Measurements from ENCODE around the gene BMP8B. TPM values are rescaled to one million over a fixed set of nuclear protein-coding genes. Genes with fewer than 3 reads are reported as not detected.

Gene BMP8B
- polyA plus RNA-seq, 3 donors, result 0.14 to 1.3 (median 0.24) TPM

- no peaks in the 10 kb centered on the region for H4K20me1 ChIP-seq (ENCODE audit: insufficient read depth, low read length)
- H3K27ac ChIP-seq (ENCODE audit: low read depth in 1 of 2, low read length in 2 of 2), result peak overlapping the region in 1 of 2 donors; percentile 82
- H3K4me3 ChIP-seq (replicated peaks in 1 of 3; ENCODE audit: low read depth in 2 of 3, low read length in 3 of 3), result peak overlapping the region in 1 of 3 experiments; percentile 54
- H3K9me3 ChIP-seq (replicated peaks in 1 of 2; ENCODE audit: control insufficient read depth in 1 of 2, insufficient read depth in 1 of 2, low read length in 2 of 2), result no peaks in the 10 kb centered on the region
- no peak overlapping the region for H3K4me3 Mint-ChIP-seq
- peaks cover 37% of the 10 kb centered on the region for H3K4me1 Mint-ChIP-seq
- no peak overlapping the region for H2AFZ ChIP-seq (ENCODE audit: insufficient read depth, low read depth, low read length, poor library complexity, severe bottlenecking)
- H3K27me3 ChIP-seq (ENCODE audit: control insufficient read depth in 2 of 2, insufficient read depth in 2 of 2, low read length in 2 of 2), result no peaks in the 10 kb centered on the region
- H3K9me3 Mint-ChIP-seq, result peaks cover 0 to 4% (median 2%) of the 10 kb centered on the region in 7 donors
- intact Hi-C loops (cut with micrococcal nuclease), result no loop called here
- H3K27me3 Mint-ChIP-seq (ENCODE audit: low read depth in 3 of 3), result peaks cover 0 to 2% (median 1%) of the 10 kb centered on the region in 3 donors
- TF ChIP-seq CTCF (IDR thresholded peaks at IDR 0.05), result no peak
- H3K36me3 Mint-ChIP-seq, result peaks cover 8 to 9% of the 10 kb centered on the region in 2 donors
- WGBS (ENCODE audit: insufficient coverage), result 81% methylated on average over 2 of the region's 6 CpGs
- peak in 1 of 3 donors; percentile 24 for DNase-seq
- peak overlapping the region in 4 of 7 donors; percentile 37 to 93 (median 64) for H3K27ac Mint-ChIP-seq
- H3K79me2 ChIP-seq (ENCODE audit: insufficient read depth, low read length), result no peaks in the 10 kb centered on the region
- H3K4me2 ChIP-seq (replicated peaks; ENCODE audit: extremely low read depth, low read length, poor library complexity, severe bottlenecking), result no peak overlapping the region
- H3K36me3 ChIP-seq (replicated peaks in 1 of 2; ENCODE audit: control insufficient read depth in 1 of 2, insufficient read depth in 2 of 2, low read length in 2 of 2), result peaks cover 0 to 6% of the 10 kb centered on the region in 2 donors
- H3K9ac ChIP-seq (ENCODE audit: insufficient read depth, low read length, poor library complexity, severe bottlenecking), result no peak overlapping the region
- peaks cover 30 to 33% of the 10 kb centered on the region in 2 donors for H3K4me1 ChIP-seq (ENCODE audit: control insufficient read depth in 1 of 2, insufficient read depth in 2 of 2, low read length in 2 of 2)
Measured at GRCh38 chr1:39832294-39832693, 43.6 kb upstream of the BMP8B start.

- 82% methylated on average over 5 of the region's 6 CpGs for WGBS (ENCODE audit: insufficient coverage)
- H3K4me1 Mint-ChIP-seq, result peaks cover 44% of the 10 kb centered on the region
- H3K36me3 ChIP-seq (replicated peaks in 1 of 2; ENCODE audit: control insufficient read depth in 1 of 2, insufficient read depth in 2 of 2, low read length in 2 of 2), result no peaks in the 10 kb centered on the region
- H3K9me3 ChIP-seq (replicated peaks in 1 of 2; ENCODE audit: control insufficient read depth in 1 of 2, insufficient read depth in 1 of 2, low read length in 2 of 2), result no peaks in the 10 kb centered on the region
- no peaks in the 10 kb centered on the region for H4K20me1 ChIP-seq (ENCODE audit: insufficient read depth, low read length)
- H3K27me3 ChIP-seq (ENCODE audit: control insufficient read depth in 2 of 2, insufficient read depth in 2 of 2, low read length in 2 of 2), result no peaks in the 10 kb centered on the region
- no peak overlapping the region for H3K4me3 Mint-ChIP-seq
- peaks cover 38 to 40% of the 10 kb centered on the region in 2 donors for H3K4me1 ChIP-seq (ENCODE audit: control insufficient read depth in 1 of 2, insufficient read depth in 2 of 2, low read length in 2 of 2)
- H3K4me2 ChIP-seq (replicated peaks; ENCODE audit: extremely low read depth, low read length, poor library complexity, severe bottlenecking), result no peak overlapping the region
- intact Hi-C loops (cut with micrococcal nuclease), result no loop called here
- H3K79me2 ChIP-seq (ENCODE audit: insufficient read depth, low read length), result no peaks in the 10 kb centered on the region
- H3K9ac ChIP-seq (ENCODE audit: insufficient read depth, low read length, poor library complexity, severe bottlenecking), result no peak overlapping the region
- H2AFZ ChIP-seq (ENCODE audit: insufficient read depth, low read depth, low read length, poor library complexity, severe bottlenecking), result no peak overlapping the region
- no peak for DNase-seq
- no peak overlapping the region for H3K4me3 ChIP-seq (replicated peaks in 1 of 3; ENCODE audit: low read depth in 2 of 3, low read length in 3 of 3)
- H3K36me3 Mint-ChIP-seq, result peaks cover 0 to under 1% of the 10 kb centered on the region in 2 donors
- no peak for TF ChIP-seq CTCF (IDR thresholded peaks at IDR 0.05)
- no peak overlapping the region for H3K27ac ChIP-seq (ENCODE audit: low read depth in 1 of 2, low read length in 2 of 2)
- peak overlapping the region in 1 of 7 donors; percentile 4 for H3K27ac Mint-ChIP-seq
- H3K27me3 Mint-ChIP-seq (ENCODE audit: low read depth in 3 of 3), result peaks cover 0 to 2% (median 1%) of the 10 kb centered on the region in 3 donors
- H3K9me3 Mint-ChIP-seq, result peaks cover 0 to 4% (median 2%) of the 10 kb centered on the region in 7 donors
Measured at GRCh38 chr1:39829791-39830533, 41.3 kb upstream of the BMP8B start.

Measured in CD14-positive monocyte (primary cell).